ENCODE measurements around the gene COA5.
A peak's percentile ranks its signal among the peaks of the same experiment; 100 is the strongest.

Gene COA5

GRCh38 chr2:98608116-98608961 lies at the start of gene COA5, which contains the start of gene UNC50:
COA5 (minus strand) TSS chr2:98608512; CDS start chr2:98608405, 107 bp downstream.
UNC50 (plus strand) TSS chr2:98608589; CDS start chr2:98609760, 1,171 bp downstream.
- DNase-seq, result peak; percentile 84

- peak; percentile 89 for DNase-seq
Observed at GRCh38 chr2:98656800-98657199, 48.5 kb upstream of the COA5 start.

GRCh38 chr2:98654699-98655495 lies 46.6 kb upstream of the COA5 start:
- peak; percentile 67 for DNase-seq

- DNase-seq, result no peak
Observed at GRCh38 chr2:98650998-98651397, 42.7 kb upstream of the COA5 start.

- no peak for DNase-seq
Observed at GRCh38 chr2:98649992-98650375, 41.7 kb upstream of the COA5 start.

- DNase-seq, result peak; percentile 74
Observed at GRCh38 chr2:98649135-98649991, 41.1 kb upstream of the COA5 start.

- no peak for DNase-seq
Observed at GRCh38 chr2:98648451-98648850, 40.1 kb upstream of the COA5 start.

GRCh38 chr2:98647636-98648035 lies 39.3 kb upstream of the COA5 start:
- DNase-seq, result no peak

- DNase-seq, result no peak
Observed at GRCh38 chr2:98643496-98644100, 35.3 kb upstream of the COA5 start.

GRCh38 chr2:98637401-98638147 lies 29.3 kb upstream of the COA5 start:
- no peak for DNase-seq

GRCh38 chr2:98634406-98635092 lies 26.2 kb upstream of the COA5 start:
- no peak for DNase-seq

GRCh38 chr2:98632351-98632750 lies 24.0 kb upstream of the COA5 start:
- no peak for DNase-seq

- peak; percentile 17 for DNase-seq
Observed at GRCh38 chr2:98623657-98624056, 15.3 kb upstream of the COA5 start.

GRCh38 chr2:98617149-98617548 lies 8.8 kb upstream of the COA5 start:
- no peak for DNase-seq

- no peak for DNase-seq
Observed at GRCh38 chr2:98615481-98615880, 7.2 kb upstream of the COA5 start.

GRCh38 chr2:98614024-98614739 lies 5.9 kb upstream of the COA5 start:
- no peak for DNase-seq

GRCh38 chr2:98608962-98609604 lies 771 bp upstream of the COA5 start:
- no peak for DNase-seq

- no peak for DNase-seq
Observed at GRCh38 chr2:98607741-98608115, 584 bp downstream of the COA5 start.

- DNase-seq, result peak; percentile 6
Observed at GRCh38 chr2:98607104-98607503, 1.2 kb downstream of the COA5 start.

- no peak for DNase-seq
Observed at GRCh38 chr2:98606431-98606830, 1.9 kb downstream of the COA5 start.

Data from MV-4-11 (cell line).